HCT116 (cell line): ENCODE results near the gene WSB2. TPM values are rescaled to one million over a fixed set of nuclear protein-coding genes. Genes with fewer than 3 reads are reported as not detected.

Experiments
- ATAC-seq: fragments of 200-7000 bp; cut with Tn5 transposase; 2 replicates; pipeline ENCODE4 v1.9.1; 2020; ENCODE audit warnings: mild to moderate bottlenecking, moderate library complexity
- BruUV-seq: library from RNA; stranded (reverse); fragments of 400-500 nt; replicated peaks from 2 replicates; lab custom pipeline; 2021; lab: Mats Ljungman, UMichigan
- CTCF ChIA-PET: fragments of 300-600 bp; sonication (Branson Sonifier 250); formaldehyde crosslinking; loops from one replicate; lab custom pipeline; 2021; ENCODE audit warnings: antibody characterized with exemption; lab: Charles Lee
- POLR2A ChIA-PET: fragments of 300-600, 350-600 bp; sonication (Branson Sonifier 250); formaldehyde crosslinking; loops from one replicate; lab custom pipeline; 2021; ENCODE audit warnings: antibody characterized with exemption; lab: Charles Lee
- RAD21 ChIA-PET, 2 experiments: fragments of 300-600 bp; sonication (Branson Sonifier 250); formaldehyde crosslinking; loops; one replicate each; lab custom pipeline; 2023; ENCODE audit warnings: low total read pairs in 2 of 2; ENCODE audit not compliant: uncharacterized antibody in 2 of 2, unreplicated experiment in 2 of 2, low non-redundant PET in 1 of 2; lab: Charles Lee
- DNase-seq: peaks from one replicate; pipeline ENCODE4 v3.0.0-alpha.2; 2010; ENCODE audit warnings: low read depth, low spot score
- H2AFZ ChIP-seq: fragments of 200-600 bp; shearing (Covaris generic), sonication (generic); 2 replicates; pipeline ENCODE4 v1.6.1; 2017; ENCODE audit warnings: low read depth, mixed run types, mixed read lengths, antibody characterized with exemption, low read length; ENCODE audit not compliant: poor library complexity, severe bottlenecking
- H3K27ac ChIP-seq: 2 replicates; pipeline ENCODE4 v1.5.1; 2012; ENCODE audit warnings: low read depth, low read length
- H3K27me3 ChIP-seq: fragments of 200-600 bp; sonication (generic); 2 replicates; pipeline ENCODE4 v1.6.1; 2016; ENCODE audit warnings: mixed run types, low read length, mixed read lengths; ENCODE audit not compliant: insufficient read depth
- H3K36me3 ChIP-seq, 2 experiments: fragments of 200-500 bp in 1 of 2; fragments of 200-600 bp in 1 of 2; sonication (Bioruptor generic) in 1 of 2; sonication (generic) in 1 of 2; 2 replicates each; pipeline versions ENCODE4 v1.5.1 to v1.6.1; 2014 to 2016; ENCODE audit warnings: low read length in 2 of 2, inconsistent platforms in 1 of 2, mixed read lengths in 1 of 2, mixed run types in 1 of 2; ENCODE audit not compliant: insufficient read depth in 2 of 2, control insufficient read depth in 1 of 2
- H3K4me1 ChIP-seq, 2 experiments: fragments of 200-600 bp in 1 of 2; sonication (generic) in 1 of 2; 2 replicates each; pipeline versions ENCODE4 v1.5.1 to v1.6.1; 2012 to 2017; ENCODE audit warnings: low read length in 2 of 2, inconsistent platforms in 1 of 2, mild to moderate bottlenecking in 1 of 2, mixed read lengths in 1 of 2, mixed run types in 1 of 2, moderate library complexity in 1 of 2; ENCODE audit not compliant: insufficient read depth in 2 of 2, control insufficient read depth in 1 of 2
- H3K4me2 ChIP-seq: fragments of 200-600 bp; sonication (generic); 2 replicates; pipeline ENCODE4 v1.6.1; 2017; ENCODE audit warnings: mixed run types, low read length, mixed read lengths
- H3K4me3 ChIP-seq, 2 experiments: fragments of 200-600 bp in 1 of 2; sonication (generic) in 1 of 2; replicated peaks in 1 of 2; 2 replicates each; pipeline ENCODE4 v1.5.1; 2011 to 2016; ENCODE audit warnings: low read length in 2 of 2, control low read depth in 1 of 2, low read depth in 1 of 2, mild to moderate bottlenecking in 1 of 2, mixed read lengths in 1 of 2, mixed run types in 1 of 2
- H3K79me2 ChIP-seq: fragments of 200-600 bp; sonication (generic); 2 replicates; pipeline ENCODE4 v1.6.1; 2017; ENCODE audit warnings: mild to moderate bottlenecking, mixed run types, low read length, moderate library complexity, mixed read lengths; ENCODE audit not compliant: insufficient read depth
- H3K9ac ChIP-seq: fragments of 200-600 bp; sonication (generic); 2 replicates; pipeline ENCODE4 v1.6.1; 2016; ENCODE audit warnings: low read length, mixed read lengths
- H3K9me2 ChIP-seq: fragments of 200-600 bp; sonication (generic), shearing (Covaris generic); 2 replicates; pipeline ENCODE4 v1.6.1; 2017; ENCODE audit warnings: mixed run types, mild to moderate bottlenecking, moderate library complexity; ENCODE audit not compliant: insufficient read depth
- H3K9me3 ChIP-seq, 2 experiments: fragments of 200-500 bp in 1 of 2; fragments of 200-600 bp in 1 of 2; sonication (Bioruptor generic) in 1 of 2; sonication (generic) in 1 of 2; 2 replicates each; pipeline ENCODE4 v1.6.1; 2014 to 2017; ENCODE audit warnings: low read length in 2 of 2, mixed read lengths in 2 of 2, inconsistent platforms in 1 of 2, low read depth in 1 of 2, mild to moderate bottlenecking in 1 of 2, mixed run types in 1 of 2, moderate library complexity in 1 of 2; ENCODE audit not compliant: control insufficient read depth in 1 of 2, insufficient read depth in 1 of 2
- H4K20me1 ChIP-seq: fragments of 200-600 bp; sonication (generic), shearing (Covaris generic); 2 replicates; pipeline ENCODE4 v1.6.1; 2017; ENCODE audit warnings: mixed run types, mild to moderate bottlenecking, moderate library complexity; ENCODE audit not compliant: insufficient read depth
- CBX3 ChIP-seq: IDR thresholded peaks from 2 replicates; pipeline ENCODE4 v1.6.1; 2012; ENCODE audit warnings: low read depth
- CEBPB ChIP-seq: IDR thresholded peaks from 2 replicates; pipeline ENCODE4 v1.6.1; 2012; ENCODE audit warnings: low read depth
- CTCF ChIP-seq, 3 experiments: fragments of 200-600 bp in 1 of 3; sonication (generic) in 1 of 3; IDR thresholded peaks in 2 of 3; conservative IDR thresholded peaks in 1 of 3; 2 replicates each; pipeline ENCODE4 v1.5.1; 2012 to 2017; ENCODE audit warnings: low read depth in 2 of 3, low read length in 2 of 3, antibody characterized with exemption in 1 of 3, borderline replicate concordance in 1 of 3, control low read depth in 1 of 3, mild to moderate bottlenecking in 1 of 3, mixed read lengths in 1 of 3, mixed run types in 1 of 3, moderate library complexity in 1 of 3; ENCODE audit not compliant: insufficient read depth in 1 of 3
- EGR1 ChIP-seq: IDR thresholded peaks from 2 replicates; pipeline ENCODE4 v1.6.1; 2012; ENCODE audit warnings: low read depth
- ELF1 ChIP-seq: IDR thresholded peaks from 2 replicates; pipeline ENCODE4 v1.6.1; 2012; ENCODE audit warnings: low read depth, borderline replicate concordance
- EZH2 ChIP-seq: fragments of 200-600 bp; sonication (generic); IDR thresholded peaks from 2 replicates; pipeline ENCODE4 v1.6.1; 2017; ENCODE audit warnings: antibody characterized with exemption, mixed run types
- JUND ChIP-seq: IDR thresholded peaks from 2 replicates; pipeline ENCODE4 v1.6.1; 2012
- MAX ChIP-seq: IDR thresholded peaks from 2 replicates; pipeline ENCODE4 v1.6.1; 2012
- POLR2A ChIP-seq: IDR thresholded peaks from 2 replicates; pipeline ENCODE4 v1.7.0; 2011; ENCODE audit warnings: borderline replicate concordance; ENCODE audit not compliant: insufficient read depth, insufficient read length; ENCODE audit errors: extremely low read depth
- POLR2AphosphoS5 ChIP-seq: IDR thresholded peaks from 2 replicates; pipeline ENCODE4 v1.6.1; 2011; ENCODE audit warnings: mild to moderate bottlenecking, low read depth, low read length, moderate library complexity
- SIN3A ChIP-seq: IDR thresholded peaks from 2 replicates; pipeline ENCODE4 v1.6.1; 2012; ENCODE audit warnings: low read depth
- SP1 ChIP-seq: IDR thresholded peaks from 2 replicates; pipeline ENCODE4 v1.6.1; 2012; ENCODE audit warnings: low read depth
- TCF7L2 ChIP-seq: IDR thresholded peaks from 2 replicates; pipeline ENCODE4 v1.7.0; 2011; ENCODE audit warnings: borderline replicate concordance, inconsistent platforms; ENCODE audit not compliant: insufficient read depth, insufficient read length; ENCODE audit errors: extremely low read depth
- YY1 ChIP-seq: IDR thresholded peaks from 2 replicates; pipeline ENCODE4 v1.6.1; 2011; ENCODE audit warnings: low read length, low read depth, moderate library complexity, mild to moderate bottlenecking; ENCODE audit not compliant: insufficient replicate concordance; ENCODE audit errors: extremely low read depth
- ZFX ChIP-seq: fragments of 450-650 bp; IDR thresholded peaks from 2 replicates; pipeline ENCODE4 v1.6.1; 2017
- ZNF274 ChIP-seq: fragments of 200-500 bp; sonication (Bioruptor generic); IDR thresholded peaks from 2 replicates; pipeline ENCODE4 v1.6.1; 2014; ENCODE audit warnings: mild to moderate bottlenecking, low read depth, low read length, inconsistent platforms
- intact Hi-C: fragments of 100-400 bp; cut with micrococcal nuclease; formaldehyde crosslinking; loops from 2 replicates; pipeline ENCODE4 v1.10.0; 2022
- total RNA-seq: library from RNA; stranded (reverse); gene quantifications from one replicate; pipeline ENCODE4 v1.2.1, GENCODE V29; 2021; ENCODE audit not compliant: unreplicated experiment

WSB2 gene
- total RNA-seq, 1 experiment from 2014 or later, result 97.0 TPM

GRCh38 chr12:118107011-118107410, 46.0 kb upstream of the WSB2 start:
- H3K4me1 ChIP-seq, result peaks cover 13 to 32% of the 10 kb centered on the region in 2 experiments
- BruUV-seq, result no TSS peak
- ATAC-seq (no peak), DNase-seq (no peak)
- no peaks in the 10 kb centered on the region for H3K9me2 ChIP-seq
- no peak overlapping the region for H3K4me2 ChIP-seq
- no peak overlapping the region for H3K4me3 ChIP-seq
- intact Hi-C loops, result no loop called here
- H4K20me1 ChIP-seq, result no peaks in the 10 kb centered on the region
- ChIA-PET POLR2A (no interaction called here), CTCF (no interaction called here), RAD21 (no interaction called here)
- H3K27ac ChIP-seq, result no peak overlapping the region
- H3K36me3 ChIP-seq, result no peaks in the 10 kb centered on the region
- no peaks in the 10 kb centered on the region for H3K79me2 ChIP-seq
- H3K27me3 ChIP-seq, result no peaks in the 10 kb centered on the region
- no peaks in the 10 kb centered on the region for H3K9me3 ChIP-seq
- H3K9ac ChIP-seq, result no peak overlapping the region
- TF ChIP-seq SP1, result no peak
- no peak for TF ChIP-seq EZH2
- no peak for TF ChIP-seq ELF1
- H2AFZ ChIP-seq, result no peak overlapping the region

- ATAC-seq (peak; percentile 85), DNase-seq (no peak)
- BruUV-seq, result no TSS peak
- no peaks in the 10 kb centered on the region for H3K9me2 ChIP-seq
- H3K79me2 ChIP-seq, result no peaks in the 10 kb centered on the region
- peak within 1 kb of the TSS; percentile 79 to 83 for H3K4me3 ChIP-seq
- no peaks in the 10 kb centered on the region for H3K27me3 ChIP-seq
- ChIA-PET RAD21 (no interaction called here), CTCF (no interaction called here), POLR2A (interaction anchor here (1.0 kb wide), 1 partner anchor 18 kb away, joined by 3 read pairs; no protein-coding TSS in a partner anchor)
- peak within 1 kb of the TSS; percentile 85 for H3K4me2 ChIP-seq
- no peaks in the 10 kb centered on the region for H4K20me1 ChIP-seq
- H2AFZ ChIP-seq, result peak within 1 kb of the TSS; percentile 62
- intact Hi-C loops, result loop anchor here (5.0 kb wide), 1 partner anchor 41 kb away; the partner anchor contains the start of gene WSB2
- H3K9ac ChIP-seq, result peak within 1 kb of the TSS; percentile 82
- H3K36me3 ChIP-seq, result no peaks in the 10 kb centered on the region
- H3K4me1 ChIP-seq, result peaks cover 28 to 50% of the 10 kb centered on the region in 2 experiments
- no peaks in the 10 kb centered on the region for H3K9me3 ChIP-seq
- peak within 1 kb of the TSS; percentile 95 for H3K27ac ChIP-seq
- TF ChIP-seq YY1 (peak; percentile 60), CBX3 (no peak; the same call in 1 of the 2 replicates), SIN3A (peak; percentile 87), CEBPB (no peak), TCF7L2 (no peak), CTCF (IDR thresholded peaks at IDR 0.05 in 2 of 3, conservative IDR thresholded peaks at IDR 0.05 in 1 of 3; ENCODE audit: borderline replicate concordance in 1 of 3, insufficient read depth in 1 of 3, low read depth in 2 of 3, low read length in 2 of 3) (no peak), JUND (no peak), POLR2A (peak; percentile 41), ZFX (peak; percentile 57; the same call in 1 of the 2 replicates), MAX (0 out of 2 replicates have a peak, but pooled peaks have one; percentile 37), ZNF274 (no peak), EGR1 (no peak; the same call in 1 of the 2 replicates), SP1 (peak; percentile 18; the same call in 1 of the 2 replicates), POLR2AphosphoS5 (peak; percentile 88), ELF1 (no peak)
These were observed 42.8 kb upstream of the WSB2 start, which contains the start of gene VSIG10 for GRCh38 chr12:118103601-118104382. Gene VSIG10, minus strand, starts transcription at chr12:118104011. Its CDS starts 340 bp downstream, at chr12:118103671.
